GM21825 (cell line): ENCODE data around the gene P2RY13.

ENCODE experiments used
- ATAC-seq: cut with Tn5 transposase; IDR thresholded peaks from one replicate; pipeline ENCODE4 v1.9.1; 2021; ENCODE audit warnings: mild to moderate bottlenecking, moderate library complexity; ENCODE audit not compliant: unreplicated experiment

P2RY13 gene

GRCh38 chr3:151297429-151297828 lies 31.9 kb downstream of the P2RY13 start:
- ATAC-seq = no peak

GRCh38 chr3:151296226-151296625 lies 33.1 kb downstream of the P2RY13 start:
- no peak for ATAC-seq

- ATAC-seq = no peak
Observed at GRCh38 chr3:151293127-151293526, 36.2 kb downstream of the P2RY13 start.

GRCh38 chr3:151290673-151291072 lies 38.7 kb downstream of the P2RY13 start:
- ATAC-seq = no peak

GRCh38 chr3:151289445-151289844 lies 39.9 kb downstream of the P2RY13 start:
- ATAC-seq = no peak

- ATAC-seq = no peak
Observed at GRCh38 chr3:151285940-151286339, 43.4 kb downstream of the P2RY13 start.

- ATAC-seq = no peak
Observed at GRCh38 chr3:151283907-151284461, 45.4 kb downstream of the P2RY13 start.

GRCh38 chr3:151283387-151283786 lies 46.0 kb downstream of the P2RY13 start:
- no peak for ATAC-seq

GRCh38 chr3:151282921-151283320 lies 46.4 kb downstream of the P2RY13 start:
- ATAC-seq = no peak

GRCh38 chr3:151281671-151282324 lies 47.6 kb downstream of the P2RY13 start:
- ATAC-seq = no peak

- no peak for ATAC-seq
Observed at GRCh38 chr3:151278230-151278629, 51.1 kb downstream of the P2RY13 start, which contains the start of gene P2RY14. Gene P2RY14, minus strand, starts transcription at chr3:151278542. Its CDS starts 64,226 bp downstream, at chr3:151214316.

GRCh38 chr3:151276687-151277042 lies 52.7 kb downstream of the P2RY13 start:
- ATAC-seq = peak; percentile 60
